ENCODE data around the gene RBM5. TPM values are rescaled to one million over a fixed set of nuclear protein-coding genes. Genes with fewer than 3 reads are reported as not detected.

The RBM5 gene
- total RNA-seq, 1 donor from 2014 or later, result 179 TPM

- Histone ChIP-seq H3K9ac (ENCODE audit: low read depth in 1 of 3, low read length in 3 of 3) (peak overlapping the region; percentile 20 to 83 (median 73)), H3K36me3 (ENCODE audit: control insufficient read depth in 3 of 3, insufficient read depth in 3 of 3, low read length in 3 of 3) (peaks cover 0 to 4% (median 2%) of the 10 kb centered on the region in 3 donors), H3K27me3 (ENCODE audit: control insufficient read depth in 3 of 3, insufficient read depth in 3 of 3, low read length in 3 of 3) (no peaks in the 10 kb centered on the region), H3K27ac (ENCODE audit: low read depth, low read length) (no peak overlapping the region), H3K4me3 (ENCODE audit: low read length in 3 of 3) (peak overlapping the region; percentile 14 to 75 (median 64)), H3K4me1 (ENCODE audit: control insufficient read depth in 3 of 3, insufficient read depth in 3 of 3, low read length in 3 of 3) (peaks cover 21 to 55% (median 52%) of the 10 kb centered on the region in 3 donors), H3K9me3 (ENCODE audit: control insufficient read depth in 3 of 3, low read length in 3 of 3) (no peaks in the 10 kb centered on the region)
These were observed 68.1 kb downstream of the RBM5 start for GRCh38 chr3:50156549-50157493.

GRCh38 chr3:50157827-50158529, 69.3 kb downstream of the RBM5 start:
- no peak overlapping the region for H3K4me3 ChIP-seq (ENCODE audit: low read length in 3 of 3)
- peak overlapping the region in 1 of 3 donors; percentile 57 for H3K9ac ChIP-seq (ENCODE audit: low read depth in 1 of 3, low read length in 3 of 3)
- no peaks in the 10 kb centered on the region for H3K9me3 ChIP-seq (ENCODE audit: control insufficient read depth in 3 of 3, low read length in 3 of 3)
- H3K4me1 ChIP-seq (ENCODE audit: control insufficient read depth in 3 of 3, insufficient read depth in 3 of 3, low read length in 3 of 3), result peaks cover 30 to 67% (median 64%) of the 10 kb centered on the region in 3 donors
- no peaks in the 10 kb centered on the region for H3K27me3 ChIP-seq (ENCODE audit: control insufficient read depth in 3 of 3, insufficient read depth in 3 of 3, low read length in 3 of 3)
- no peak overlapping the region for H3K27ac ChIP-seq (ENCODE audit: low read depth, low read length)
- peaks cover 0 to 4% (median 2%) of the 10 kb centered on the region in 3 donors for H3K36me3 ChIP-seq (ENCODE audit: control insufficient read depth in 3 of 3, insufficient read depth in 3 of 3, low read length in 3 of 3)

GRCh38 chr3:50158530-50159146, 69.9 kb downstream of the RBM5 start:
- Histone ChIP-seq H3K4me1 (ENCODE audit: control insufficient read depth in 3 of 3, insufficient read depth in 3 of 3, low read length in 3 of 3) (peaks cover 37 to 73% (median 71%) of the 10 kb centered on the region in 3 donors), H3K9ac (ENCODE audit: low read depth in 1 of 3, low read length in 3 of 3) (no peak overlapping the region), H3K36me3 (ENCODE audit: control insufficient read depth in 3 of 3, insufficient read depth in 3 of 3, low read length in 3 of 3) (peaks cover 0 to 4% (median 2%) of the 10 kb centered on the region in 3 donors), H3K4me3 (ENCODE audit: low read length in 3 of 3) (no peak overlapping the region), H3K27ac (ENCODE audit: low read depth, low read length) (no peak overlapping the region), H3K9me3 (ENCODE audit: control insufficient read depth in 3 of 3, low read length in 3 of 3) (no peaks in the 10 kb centered on the region), H3K27me3 (ENCODE audit: control insufficient read depth in 3 of 3, insufficient read depth in 3 of 3, low read length in 3 of 3) (no peaks in the 10 kb centered on the region)

GRCh38 chr3:50160561-50160983, 71.9 kb downstream of the RBM5 start:
- H3K36me3 ChIP-seq (ENCODE audit: control insufficient read depth in 3 of 3, insufficient read depth in 3 of 3, low read length in 3 of 3), result peaks cover 0 to 4% (median 2%) of the 10 kb centered on the region in 3 donors
- peaks cover 56 to 86% (median 86%) of the 10 kb centered on the region in 3 donors for H3K4me1 ChIP-seq (ENCODE audit: control insufficient read depth in 3 of 3, insufficient read depth in 3 of 3, low read length in 3 of 3)
- no peak overlapping the region for H3K27ac ChIP-seq (ENCODE audit: low read depth, low read length)
- no peaks in the 10 kb centered on the region for H3K27me3 ChIP-seq (ENCODE audit: control insufficient read depth in 3 of 3, insufficient read depth in 3 of 3, low read length in 3 of 3)
- no peak overlapping the region for H3K9ac ChIP-seq (ENCODE audit: low read depth in 1 of 3, low read length in 3 of 3)
- no peaks in the 10 kb centered on the region for H3K9me3 ChIP-seq (ENCODE audit: control insufficient read depth in 3 of 3, low read length in 3 of 3)
- no peak overlapping the region for H3K4me3 ChIP-seq (ENCODE audit: low read length in 3 of 3)

GRCh38 chr3:50161320-50161719, 72.6 kb downstream of the RBM5 start:
- Histone ChIP-seq H3K4me1 (ENCODE audit: control insufficient read depth in 3 of 3, insufficient read depth in 3 of 3, low read length in 3 of 3) (peaks cover 56 to 86% (median 86%) of the 10 kb centered on the region in 3 donors), H3K9ac (ENCODE audit: low read depth in 1 of 3, low read length in 3 of 3) (peak overlapping the region in 1 of 3 donors; percentile 45), H3K9me3 (ENCODE audit: control insufficient read depth in 3 of 3, low read length in 3 of 3) (no peaks in the 10 kb centered on the region), H3K4me3 (ENCODE audit: low read length in 3 of 3) (no peak overlapping the region), H3K36me3 (ENCODE audit: control insufficient read depth in 3 of 3, insufficient read depth in 3 of 3, low read length in 3 of 3) (peaks cover 0 to 4% (median 2%) of the 10 kb centered on the region in 3 donors), H3K27me3 (ENCODE audit: control insufficient read depth in 3 of 3, insufficient read depth in 3 of 3, low read length in 3 of 3) (no peaks in the 10 kb centered on the region), H3K27ac (ENCODE audit: low read depth, low read length) (no peak overlapping the region)

- Histone ChIP-seq H3K27me3 (ENCODE audit: control insufficient read depth in 3 of 3, insufficient read depth in 3 of 3, low read length in 3 of 3) (no peaks in the 10 kb centered on the region), H3K4me1 (ENCODE audit: control insufficient read depth in 3 of 3, insufficient read depth in 3 of 3, low read length in 3 of 3) (peaks cover 65 to 93% (median 86%) of the 10 kb centered on the region in 3 donors), H3K27ac (ENCODE audit: low read depth, low read length) (peak overlapping the region; percentile 17), H3K9ac (ENCODE audit: low read depth in 1 of 3, low read length in 3 of 3) (peak overlapping the region in 1 of 3 donors; percentile 45), H3K9me3 (ENCODE audit: control insufficient read depth in 3 of 3, low read length in 3 of 3) (no peaks in the 10 kb centered on the region), H3K36me3 (ENCODE audit: control insufficient read depth in 3 of 3, insufficient read depth in 3 of 3, low read length in 3 of 3) (peaks cover 0 to 4% (median 2%) of the 10 kb centered on the region in 3 donors), H3K4me3 (ENCODE audit: low read length in 3 of 3) (no peak overlapping the region)
These were observed 73.5 kb downstream of the RBM5 start for GRCh38 chr3:50162034-50162883.

- H3K27me3 ChIP-seq (ENCODE audit: control insufficient read depth in 3 of 3, insufficient read depth in 3 of 3, low read length in 3 of 3), result no peaks in the 10 kb centered on the region
- H3K9ac ChIP-seq (ENCODE audit: low read depth in 1 of 3, low read length in 3 of 3), result peak overlapping the region; percentile 7 to 76 (median 38)
- H3K4me3 ChIP-seq (ENCODE audit: low read length in 3 of 3), result peak overlapping the region in 2 of 3 donors; percentile 29 to 35
- H3K9me3 ChIP-seq (ENCODE audit: control insufficient read depth in 3 of 3, low read length in 3 of 3), result no peaks in the 10 kb centered on the region
- H3K4me1 ChIP-seq (ENCODE audit: control insufficient read depth in 3 of 3, insufficient read depth in 3 of 3, low read length in 3 of 3), result peaks cover 71 to 95% (median 90%) of the 10 kb centered on the region in 3 donors
- H3K27ac ChIP-seq (ENCODE audit: low read depth, low read length), result peak overlapping the region; percentile 15
- H3K36me3 ChIP-seq (ENCODE audit: control insufficient read depth in 3 of 3, insufficient read depth in 3 of 3, low read length in 3 of 3), result peaks cover 0 to 4% (median 2%) of the 10 kb centered on the region in 3 donors
These were observed 75.1 kb downstream of the RBM5 start for GRCh38 chr3:50163572-50164455.

- no peaks in the 10 kb centered on the region for H3K9me3 ChIP-seq (ENCODE audit: control insufficient read depth in 3 of 3, low read length in 3 of 3)
- peak overlapping the region in 2 of 3 donors; percentile 29 to 35 for H3K4me3 ChIP-seq (ENCODE audit: low read length in 3 of 3)
- H3K27me3 ChIP-seq (ENCODE audit: control insufficient read depth in 3 of 3, insufficient read depth in 3 of 3, low read length in 3 of 3), result no peaks in the 10 kb centered on the region
- H3K36me3 ChIP-seq (ENCODE audit: control insufficient read depth in 3 of 3, insufficient read depth in 3 of 3, low read length in 3 of 3), result peaks cover 0 to 4% (median 2%) of the 10 kb centered on the region in 3 donors
- H3K4me1 ChIP-seq (ENCODE audit: control insufficient read depth in 3 of 3, insufficient read depth in 3 of 3, low read length in 3 of 3), result peaks cover 75 to 95% (median 91%) of the 10 kb centered on the region in 3 donors
- peak overlapping the region; percentile 7 to 76 (median 38) for H3K9ac ChIP-seq (ENCODE audit: low read depth in 1 of 3, low read length in 3 of 3)
- H3K27ac ChIP-seq (ENCODE audit: low read depth, low read length), result peak overlapping the region; percentile 10
These were observed 75.8 kb downstream of the RBM5 start for GRCh38 chr3:50164481-50164880.

Measured in skeletal muscle tissue (tissue), 4 donors.